UCSD-AML1 (cell line): ENCODE results near the gene CKMT1B.
"Not testable (repeated sequence)": the region's sequence is repeated elsewhere in the genome, so short reads cannot be mapped to it uniquely, and the experiment has no call there.

Source experiments
- DNase-seq: peaks from one replicate; lab custom pipeline; 2025; ENCODE audit not compliant: unreplicated experiment; lab: John Stamatoyannopoulos, UW

Gene CKMT1B

GRCh38 chr15:43626937-43627336 is 33.1 kb downstream of the CKMT1B start:
- DNase-seq = not testable (repeated sequence)

DNA sequence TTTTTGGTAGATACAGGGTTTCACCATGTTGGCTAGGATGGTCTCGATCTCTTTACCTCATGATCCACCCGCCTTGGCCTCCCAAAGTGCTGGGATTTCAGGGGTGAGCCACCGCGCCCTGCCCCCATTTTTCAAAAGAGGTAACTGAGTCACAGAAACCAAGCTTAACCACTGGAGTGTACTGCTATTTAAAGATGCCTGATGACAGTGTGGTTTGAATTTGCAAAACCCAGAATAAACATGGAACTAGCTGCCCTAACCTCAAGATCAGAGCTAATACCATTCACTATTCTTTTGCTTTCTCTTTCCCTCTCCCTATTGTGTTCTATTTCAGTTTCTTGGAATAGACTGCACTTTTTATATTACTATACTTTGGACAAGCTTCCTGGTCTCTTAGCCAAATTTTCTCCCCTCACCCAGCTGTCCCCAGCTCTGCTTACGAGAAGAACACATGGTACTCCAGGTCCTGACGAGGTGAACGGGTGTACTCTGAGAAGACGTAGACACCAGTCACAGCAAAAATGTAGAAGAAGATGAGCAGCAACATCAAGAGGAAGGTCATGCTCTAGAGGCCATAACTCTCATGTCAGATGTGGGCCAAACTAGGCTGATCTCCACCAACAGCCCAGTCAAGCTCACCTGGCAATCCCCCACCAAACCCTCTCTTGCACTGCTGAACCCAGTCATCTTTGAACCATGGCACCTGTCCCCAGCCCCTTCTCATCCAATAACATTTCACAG is 44.8 kb downstream of the CKMT1B start:
- DNase-seq = not testable (repeated sequence)
